H1 (cell line): ENCODE data around the gene DYNC2H1. TPM values are rescaled to one million over a fixed set of nuclear protein-coding genes. Genes with fewer than 3 reads are reported as not detected.
A peak's percentile ranks its signal among the peaks of the same experiment; 100 is the strongest.

ENCODE experiments used
- ASH2L ChIP-seq: fragments of 200-600, 300-600 bp; sonication (generic); IDR thresholded peaks from one replicate; pipeline ENCODE4 v1.7.1; 2017; ENCODE audit warnings: low read length
- PHF8 ChIP-seq: fragments of 200-600 bp; sonication (generic); conservative IDR thresholded peaks from 2 replicates; pipeline ENCODE4 v1.7.1; 2012; ENCODE audit warnings: low read depth, mild to moderate bottlenecking, inconsistent platforms, low read length, moderate library complexity
- RAD21 ChIP-seq, 2 experiments: IDR thresholded peaks in 1 of 2; conservative IDR thresholded peaks in 1 of 2; 2 replicates each; pipeline ENCODE4 v1.6.1; 2011; ENCODE audit warnings: low read depth in 2 of 2, low read length in 2 of 2, improper control_type of control experiment in 1 of 2, inconsistent platforms in 1 of 2, mild to moderate bottlenecking in 1 of 2, moderate library complexity in 1 of 2
- SIRT6 ChIP-seq: IDR thresholded peaks from one replicate; pipeline ENCODE4 v1.7.1; 2012; ENCODE audit warnings: low read length, inconsistent platforms
- SUZ12 ChIP-seq: fragments of 200-600 bp; sonication (generic); IDR thresholded peaks from 2 replicates; pipeline ENCODE4 v1.6.1; 2012; ENCODE audit warnings: mild to moderate bottlenecking, inconsistent platforms, low read length, moderate library complexity, mixed read lengths
- TAF7 ChIP-seq: optimal IDR thresholded peaks from 2 replicates; pipeline ENCODE3; 2011; ENCODE audit warnings: low read depth, mild to moderate bottlenecking, inconsistent platforms, low read length, moderate library complexity, borderline replicate concordance
- polyA plus RNA-seq, 7 experiments: library from polyadenylated mRNA; depleted of rRNA in 3 of 7; stranded (reverse) in 5 of 7; unstranded in 2 of 7; fragments of >200 nt in 5 of 7; fragments of 200-250 nt in 2 of 7; gene quantifications; 1 replicate in 5 of 7; 2 replicates in 1 of 7; 4 replicates in 1 of 7; pipeline versions ENCODE4 v1.2.1 to v1.2.3, GENCODE V29; 2011 to 2013; ENCODE audit warnings: missing spikeins in 2 of 7, mixed read lengths in 2 of 7
- total RNA-seq: library from RNA; stranded (reverse); fragmentation: NEBNext Ultra II Directional; extraction: Animal tissue kit (Norgen Biotek cat#: 25700); gene quantifications from 2 replicates; pipeline ENCODE4 v1.2.1, GENCODE V29; 2021
- TF ChIP-seq, protein P1 (sequence below): fragments of 300-600 bp; sonication (generic); IDR thresholded peaks from 2 replicates; pipeline ENCODE4 v1.7.1; 2012; ENCODE audit warnings: low read length, moderate library complexity, mild to moderate bottlenecking, inconsistent platforms; ENCODE audit not compliant: insufficient replicate concordance
- TF ChIP-seq, protein P2 (sequence below): IDR thresholded peaks from 2 replicates; pipeline ENCODE4 v1.6.1; 2012; ENCODE audit warnings: low read length, inconsistent platforms

DYNC2H1 gene
- total and polyA plus RNA-seq, 2 of the 8 experiments (the other 6 are each of a cell fraction or from before 2014, with no cell fraction given): 6.2 to 12.0 TPM

DNA sequence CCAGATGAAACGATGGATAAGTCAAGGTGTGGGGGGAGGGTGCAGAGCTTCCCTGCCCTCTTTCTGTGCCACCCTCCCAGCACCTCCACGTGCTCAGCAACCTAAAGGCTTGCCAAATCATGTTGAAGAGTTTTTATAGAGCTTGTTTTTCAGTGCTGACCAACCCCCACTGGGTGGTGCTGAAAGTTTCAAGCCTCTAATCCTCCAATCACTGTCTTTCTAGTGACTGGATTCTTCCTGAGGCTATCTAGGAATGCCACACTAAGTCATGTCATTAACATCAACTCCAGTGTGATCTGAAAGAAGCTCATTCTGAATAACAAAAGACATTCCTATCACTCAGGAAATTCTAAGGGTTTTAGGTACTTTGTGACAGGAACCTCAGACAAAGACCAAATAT, 382.6 kb downstream of the DYNC2H1 start (continued):
- TF ChIP-seq, protein P1, sequence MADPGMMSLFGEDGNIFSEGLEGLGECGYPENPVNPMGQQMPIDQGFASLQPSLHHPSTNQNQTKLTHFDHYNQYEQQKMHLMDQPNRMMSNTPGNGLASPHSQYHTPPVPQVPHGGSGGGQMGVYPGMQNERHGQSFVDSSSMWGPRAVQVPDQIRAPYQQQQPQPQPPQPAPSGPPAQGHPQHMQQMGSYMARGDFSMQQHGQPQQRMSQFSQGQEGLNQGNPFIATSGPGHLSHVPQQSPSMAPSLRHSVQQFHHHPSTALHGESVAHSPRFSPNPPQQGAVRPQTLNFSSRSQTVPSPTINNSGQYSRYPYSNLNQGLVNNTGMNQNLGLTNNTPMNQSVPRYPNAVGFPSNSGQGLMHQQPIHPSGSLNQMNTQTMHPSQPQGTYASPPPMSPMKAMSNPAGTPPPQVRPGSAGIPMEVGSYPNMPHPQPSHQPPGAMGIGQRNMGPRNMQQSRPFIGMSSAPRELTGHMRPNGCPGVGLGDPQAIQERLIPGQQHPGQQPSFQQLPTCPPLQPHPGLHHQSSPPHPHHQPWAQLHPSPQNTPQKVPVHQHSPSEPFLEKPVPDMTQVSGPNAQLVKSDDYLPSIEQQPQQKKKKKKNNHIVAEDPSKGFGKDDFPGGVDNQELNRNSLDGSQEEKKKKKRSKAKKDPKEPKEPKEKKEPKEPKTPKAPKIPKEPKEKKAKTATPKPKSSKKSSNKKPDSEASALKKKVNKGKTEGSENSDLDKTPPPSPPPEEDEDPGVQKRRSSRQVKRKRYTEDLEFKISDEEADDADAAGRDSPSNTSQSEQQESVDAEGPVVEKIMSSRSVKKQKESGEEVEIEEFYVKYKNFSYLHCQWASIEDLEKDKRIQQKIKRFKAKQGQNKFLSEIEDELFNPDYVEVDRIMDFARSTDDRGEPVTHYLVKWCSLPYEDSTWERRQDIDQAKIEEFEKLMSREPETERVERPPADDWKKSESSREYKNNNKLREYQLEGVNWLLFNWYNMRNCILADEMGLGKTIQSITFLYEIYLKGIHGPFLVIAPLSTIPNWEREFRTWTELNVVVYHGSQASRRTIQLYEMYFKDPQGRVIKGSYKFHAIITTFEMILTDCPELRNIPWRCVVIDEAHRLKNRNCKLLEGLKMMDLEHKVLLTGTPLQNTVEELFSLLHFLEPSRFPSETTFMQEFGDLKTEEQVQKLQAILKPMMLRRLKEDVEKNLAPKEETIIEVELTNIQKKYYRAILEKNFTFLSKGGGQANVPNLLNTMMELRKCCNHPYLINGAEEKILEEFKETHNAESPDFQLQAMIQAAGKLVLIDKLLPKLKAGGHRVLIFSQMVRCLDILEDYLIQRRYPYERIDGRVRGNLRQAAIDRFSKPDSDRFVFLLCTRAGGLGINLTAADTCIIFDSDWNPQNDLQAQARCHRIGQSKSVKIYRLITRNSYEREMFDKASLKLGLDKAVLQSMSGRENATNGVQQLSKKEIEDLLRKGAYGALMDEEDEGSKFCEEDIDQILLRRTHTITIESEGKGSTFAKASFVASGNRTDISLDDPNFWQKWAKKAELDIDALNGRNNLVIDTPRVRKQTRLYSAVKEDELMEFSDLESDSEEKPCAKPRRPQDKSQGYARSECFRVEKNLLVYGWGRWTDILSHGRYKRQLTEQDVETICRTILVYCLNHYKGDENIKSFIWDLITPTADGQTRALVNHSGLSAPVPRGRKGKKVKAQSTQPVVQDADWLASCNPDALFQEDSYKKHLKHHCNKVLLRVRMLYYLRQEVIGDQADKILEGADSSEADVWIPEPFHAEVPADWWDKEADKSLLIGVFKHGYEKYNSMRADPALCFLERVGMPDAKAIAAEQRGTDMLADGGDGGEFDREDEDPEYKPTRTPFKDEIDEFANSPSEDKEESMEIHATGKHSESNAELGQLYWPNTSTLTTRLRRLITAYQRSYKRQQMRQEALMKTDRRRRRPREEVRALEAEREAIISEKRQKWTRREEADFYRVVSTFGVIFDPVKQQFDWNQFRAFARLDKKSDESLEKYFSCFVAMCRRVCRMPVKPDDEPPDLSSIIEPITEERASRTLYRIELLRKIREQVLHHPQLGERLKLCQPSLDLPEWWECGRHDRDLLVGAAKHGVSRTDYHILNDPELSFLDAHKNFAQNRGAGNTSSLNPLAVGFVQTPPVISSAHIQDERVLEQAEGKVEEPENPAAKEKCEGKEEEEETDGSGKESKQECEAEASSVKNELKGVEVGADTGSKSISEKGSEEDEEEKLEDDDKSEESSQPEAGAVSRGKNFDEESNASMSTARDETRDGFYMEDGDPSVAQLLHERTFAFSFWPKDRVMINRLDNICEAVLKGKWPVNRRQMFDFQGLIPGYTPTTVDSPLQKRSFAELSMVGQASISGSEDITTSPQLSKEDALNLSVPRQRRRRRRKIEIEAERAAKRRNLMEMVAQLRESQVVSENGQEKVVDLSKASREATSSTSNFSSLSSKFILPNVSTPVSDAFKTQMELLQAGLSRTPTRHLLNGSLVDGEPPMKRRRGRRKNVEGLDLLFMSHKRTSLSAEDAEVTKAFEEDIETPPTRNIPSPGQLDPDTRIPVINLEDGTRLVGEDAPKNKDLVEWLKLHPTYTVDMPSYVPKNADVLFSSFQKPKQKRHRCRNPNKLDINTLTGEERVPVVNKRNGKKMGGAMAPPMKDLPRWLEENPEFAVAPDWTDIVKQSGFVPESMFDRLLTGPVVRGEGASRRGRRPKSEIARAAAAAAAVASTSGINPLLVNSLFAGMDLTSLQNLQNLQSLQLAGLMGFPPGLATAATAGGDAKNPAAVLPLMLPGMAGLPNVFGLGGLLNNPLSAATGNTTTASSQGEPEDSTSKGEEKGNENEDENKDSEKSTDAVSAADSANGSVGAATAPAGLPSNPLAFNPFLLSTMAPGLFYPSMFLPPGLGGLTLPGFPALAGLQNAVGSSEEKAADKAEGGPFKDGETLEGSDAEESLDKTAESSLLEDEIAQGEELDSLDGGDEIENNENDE: no peak
- TF ChIP-seq SIRT6 (no peak), PHF8 (no peak), TAF7 (no peak), ASH2L (peak; percentile 44), RAD21 (IDR thresholded peaks at IDR 0.05 in 1 of 2, conservative IDR thresholded peaks at IDR 0.05 in 1 of 2; ENCODE audit: low read depth in 2 of 2, low read length in 2 of 2) (no peak), SUZ12 (no peak)
- TF ChIP-seq, protein P2, sequence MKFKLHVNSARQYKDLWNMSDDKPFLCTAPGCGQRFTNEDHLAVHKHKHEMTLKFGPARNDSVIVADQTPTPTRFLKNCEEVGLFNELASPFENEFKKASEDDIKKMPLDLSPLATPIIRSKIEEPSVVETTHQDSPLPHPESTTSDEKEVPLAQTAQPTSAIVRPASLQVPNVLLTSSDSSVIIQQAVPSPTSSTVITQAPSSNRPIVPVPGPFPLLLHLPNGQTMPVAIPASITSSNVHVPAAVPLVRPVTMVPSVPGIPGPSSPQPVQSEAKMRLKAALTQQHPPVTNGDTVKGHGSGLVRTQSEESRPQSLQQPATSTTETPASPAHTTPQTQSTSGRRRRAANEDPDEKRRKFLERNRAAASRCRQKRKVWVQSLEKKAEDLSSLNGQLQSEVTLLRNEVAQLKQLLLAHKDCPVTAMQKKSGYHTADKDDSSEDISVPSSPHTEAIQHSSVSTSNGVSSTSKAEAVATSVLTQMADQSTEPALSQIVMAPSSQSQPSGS: no peak
